Femur (tissue), 1 donor: ENCODE measurements around the gene SP140.
"Not testable (repeated sequence)": the region's sequence is repeated elsewhere in the genome, so short reads cannot be mapped to it uniquely, and the experiment has no call there.

Experiments
- DNase-seq: peaks from one replicate; pipeline ENCODE4 v3.0.0-alpha.2; 2017

The SP140 gene

DNA sequence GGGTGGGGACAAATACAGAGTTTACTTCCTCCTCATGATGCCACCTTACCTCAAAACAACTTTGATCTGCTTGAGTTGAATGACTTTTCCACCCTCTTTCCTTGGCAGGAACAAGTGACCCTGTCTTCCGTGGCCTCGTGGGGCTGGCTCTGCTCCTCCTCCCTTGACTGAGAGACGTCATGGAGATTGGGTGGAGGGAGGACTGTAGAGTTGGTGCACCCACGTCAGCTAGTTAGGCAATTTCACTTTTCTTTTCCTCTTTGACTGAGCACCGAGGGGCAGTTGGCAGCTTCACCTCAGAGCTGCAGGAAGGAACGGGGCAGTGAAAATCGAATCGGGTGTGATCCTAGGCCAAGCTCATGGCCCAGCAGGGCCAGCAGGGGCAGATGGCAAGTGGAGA lies at the start of gene SP140:
Gene SP140, plus strand, starts transcription at position 251 of the 400 bp plus-strand sequence. Its CDS starts 109 bp downstream, at position 360.
- DNase-seq, result peak; percentile 27

DNA sequence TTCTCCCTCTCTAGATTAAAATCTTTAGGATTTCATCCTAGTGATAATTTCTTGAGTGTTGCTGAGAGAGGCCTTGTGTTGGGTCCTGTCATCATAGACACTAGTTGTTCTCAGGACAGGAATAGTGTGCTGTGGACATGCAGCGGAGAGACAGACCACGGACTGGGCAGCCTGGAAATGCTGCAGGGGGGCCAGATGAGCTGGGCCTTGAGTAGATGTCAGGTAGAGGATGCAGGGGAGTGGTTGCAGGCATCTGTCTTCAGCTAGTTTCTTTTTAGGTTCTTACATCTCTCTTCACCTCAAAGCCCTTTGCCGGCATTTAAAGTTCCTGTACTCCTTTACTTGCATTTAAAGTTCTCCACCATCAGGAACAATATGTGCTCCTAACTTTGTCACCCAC lies 48.5 kb upstream of the SP140 start:
- DNase-seq, result no peak

DNA sequence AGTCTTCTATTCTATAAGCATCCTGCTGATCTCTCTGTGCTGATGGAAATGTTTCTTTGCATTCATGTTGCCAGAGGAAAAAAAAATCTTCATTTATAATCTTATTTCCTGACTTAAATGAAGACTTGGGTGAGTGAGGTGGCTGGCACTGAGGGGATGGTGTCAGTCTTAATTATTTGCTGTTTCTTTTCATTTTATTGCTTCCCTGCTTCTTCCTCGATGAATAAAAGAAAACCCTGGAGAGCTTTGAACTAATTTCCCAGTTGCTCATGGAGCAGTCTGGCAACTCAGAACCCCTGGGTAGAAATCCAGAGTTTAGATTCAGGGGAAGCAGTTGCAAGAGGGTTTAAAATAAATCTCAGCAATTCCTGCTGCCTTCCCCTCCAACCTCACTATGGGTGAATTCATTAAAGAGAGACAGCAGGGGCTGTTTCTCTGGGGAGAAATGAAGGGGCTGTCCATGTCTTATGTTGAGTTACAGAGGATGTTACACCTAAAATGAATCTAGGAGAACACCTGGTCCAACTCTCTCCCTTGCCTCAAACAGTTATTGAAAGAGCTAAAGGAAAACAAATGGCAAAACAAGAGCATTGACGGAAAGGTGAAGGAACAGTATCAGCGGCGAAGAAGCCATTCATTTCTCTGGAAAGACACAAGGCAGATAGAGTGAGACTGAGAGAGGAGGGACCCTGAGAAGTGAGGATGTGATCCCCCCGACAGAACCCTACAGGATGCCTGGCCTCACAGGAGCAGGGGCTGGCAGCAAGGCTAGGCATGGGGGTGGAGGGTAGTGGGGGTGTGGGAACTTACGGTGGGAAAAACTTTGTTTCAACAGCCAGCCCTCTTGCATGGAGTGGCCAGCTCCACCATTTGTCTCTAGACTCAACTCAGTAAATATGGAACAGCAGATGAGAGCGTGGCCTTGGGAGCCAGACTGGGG lies 46.7 kb upstream of the SP140 start:
- no peak for DNase-seq

DNA sequence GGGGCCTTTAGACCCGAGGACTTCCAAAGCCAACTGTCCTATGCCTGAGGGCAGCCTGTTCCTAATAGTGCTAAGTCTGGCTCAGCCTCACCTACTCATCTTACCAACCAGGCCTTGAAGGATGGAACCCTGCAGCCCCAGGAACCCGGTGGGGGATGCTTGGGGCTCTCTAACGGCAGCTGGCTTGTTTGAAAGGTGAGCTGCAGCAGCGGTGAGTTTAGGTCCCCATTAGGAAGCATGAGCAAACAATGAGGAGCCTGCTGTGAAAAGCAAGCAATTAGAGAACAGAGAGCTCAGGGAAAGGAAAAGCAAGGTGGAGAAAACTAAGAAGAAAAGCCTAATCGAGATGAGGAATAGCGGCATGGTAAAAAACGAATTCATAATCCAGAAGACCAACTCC lies 45.6 kb upstream of the SP140 start:
- DNase-seq, result no peak

DNA sequence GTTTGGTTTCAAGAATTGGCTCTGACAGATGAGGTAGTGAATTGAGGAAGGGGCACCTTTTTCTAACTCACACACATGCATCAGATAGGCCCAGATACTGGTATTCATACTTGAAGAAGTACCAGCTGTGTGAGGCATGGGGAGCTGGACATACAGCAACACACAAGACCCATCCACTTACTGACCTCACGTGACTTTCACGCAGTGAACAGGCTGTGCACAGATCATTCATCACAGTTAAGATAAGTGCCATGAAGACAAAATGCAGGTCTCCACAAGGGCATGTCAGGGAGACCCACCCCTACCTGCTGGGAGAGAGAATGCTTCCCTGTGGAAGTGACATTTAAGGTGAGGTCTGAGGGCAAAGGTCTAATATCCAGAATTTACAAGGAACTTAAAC lies 44.3 kb upstream of the SP140 start:
- no peak for DNase-seq

DNA sequence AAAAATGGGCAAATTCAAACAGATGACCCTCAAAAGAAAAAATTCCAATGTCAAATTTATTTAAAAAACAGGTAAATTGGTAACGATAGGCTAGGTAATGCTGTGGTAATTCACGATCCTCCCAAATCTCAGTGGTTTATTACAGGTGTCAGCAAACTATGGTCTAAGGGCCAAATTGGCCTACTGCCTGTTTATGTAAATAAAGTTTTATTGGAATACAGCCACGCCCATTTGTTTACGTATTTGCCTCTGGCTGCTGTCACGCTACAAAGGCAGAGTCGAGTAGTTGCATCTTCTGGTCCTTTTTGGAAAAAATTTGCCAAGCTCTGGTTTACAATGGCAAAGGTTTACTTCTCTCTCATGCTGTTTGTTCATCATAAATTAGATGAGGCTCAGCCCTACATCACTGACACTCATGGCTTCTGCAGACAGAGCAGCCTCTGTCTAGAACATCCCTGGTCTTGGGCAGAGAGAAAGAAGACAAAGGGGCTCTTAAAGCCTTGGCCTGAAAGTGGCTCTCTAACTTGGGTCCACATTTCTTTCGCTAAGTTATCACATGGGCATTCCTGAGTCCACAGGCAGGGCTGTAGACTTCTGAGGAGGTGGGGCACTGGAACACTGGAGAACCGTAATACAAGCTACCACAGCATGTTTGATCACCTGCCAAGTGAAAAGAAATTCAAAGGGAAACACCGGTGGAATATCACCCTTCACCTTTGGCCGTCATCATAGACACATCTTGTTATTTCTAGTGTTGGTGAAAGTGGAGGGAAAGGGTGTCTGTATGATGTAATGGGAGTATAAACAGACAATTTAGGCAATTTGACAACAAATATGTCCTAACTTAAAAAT lies 40.6 kb upstream of the SP140 start:
- DNase-seq, result no peak

DNA sequence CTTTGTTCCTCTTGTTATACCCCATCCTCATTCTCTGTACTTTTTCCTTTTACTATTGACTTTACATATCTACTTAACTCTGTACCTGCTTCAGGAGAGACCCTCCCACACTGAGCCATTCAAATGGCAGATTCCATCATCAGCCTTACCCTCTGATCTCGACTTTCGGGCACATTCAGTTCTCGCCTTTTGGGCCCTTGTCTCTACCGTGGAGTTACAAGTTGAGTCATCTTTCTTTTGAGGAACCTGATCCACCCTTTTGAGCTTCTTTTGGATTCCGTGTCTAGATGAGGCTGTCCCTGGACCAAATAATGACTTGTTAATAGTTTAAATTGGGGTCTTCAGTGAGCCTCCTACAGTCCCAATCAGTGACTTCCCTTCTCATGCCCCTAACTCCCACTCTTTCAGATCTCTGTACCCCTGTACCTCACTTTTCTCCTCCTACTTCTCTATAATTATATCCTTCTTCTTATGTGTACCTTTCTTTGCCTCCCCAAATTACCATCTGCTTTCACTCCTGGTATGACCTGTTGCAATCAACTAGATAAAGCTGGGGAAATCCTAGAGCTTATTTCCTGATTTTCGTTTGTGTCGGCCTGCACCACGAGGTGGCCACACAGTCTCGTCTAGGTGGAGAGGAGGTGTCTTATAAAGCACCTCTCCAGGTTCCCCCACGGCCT lies 23.0 kb upstream of the SP140 start:
- DNase-seq, result no peak

DNA sequence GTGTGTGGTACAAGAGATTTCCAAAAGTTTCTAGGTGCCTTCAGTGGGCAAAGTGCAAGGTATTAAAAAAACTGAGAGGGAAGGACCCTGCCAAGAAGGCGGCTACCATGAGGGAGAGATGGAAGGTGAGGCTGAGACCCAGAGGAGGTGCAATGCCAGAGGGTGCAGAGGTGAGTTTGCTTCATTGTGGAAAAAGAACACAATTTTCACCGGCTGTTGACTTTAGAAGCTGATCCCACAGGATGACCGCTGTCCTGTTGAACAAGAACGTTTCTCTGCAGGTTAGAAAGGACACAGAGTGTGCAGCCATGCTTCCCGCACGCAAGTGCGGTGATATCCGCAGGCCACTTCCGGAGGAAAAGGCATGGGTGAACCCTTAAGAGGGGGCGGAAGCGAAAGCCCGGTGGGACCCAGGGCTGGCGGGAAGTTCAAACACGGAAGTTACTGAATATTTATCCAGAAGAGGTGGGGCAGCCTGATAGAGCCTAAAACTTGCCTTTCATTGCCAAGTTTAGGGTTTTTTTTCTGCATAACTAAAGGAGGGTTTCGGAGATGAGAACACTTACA lies 22.3 kb upstream of the SP140 start:
- no peak for DNase-seq

DNA sequence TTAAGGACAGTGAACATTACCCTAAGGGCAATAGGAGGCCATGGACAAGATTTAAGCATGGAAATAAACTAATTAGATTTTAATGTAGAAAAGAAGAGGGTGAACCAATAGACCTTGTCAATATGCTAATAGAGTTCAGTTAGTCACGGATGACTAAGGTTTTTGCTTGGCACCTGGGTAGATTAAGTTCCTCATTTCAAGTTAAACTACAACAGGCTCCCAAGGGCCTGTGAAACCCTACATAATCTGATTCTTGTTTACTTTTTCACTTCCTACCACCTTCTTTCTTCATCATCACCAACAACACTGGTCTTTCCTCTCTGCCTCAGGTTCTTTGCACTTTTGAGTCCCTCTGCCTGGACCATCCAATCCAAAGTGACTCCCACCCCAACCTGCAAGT lies 20.5 kb upstream of the SP140 start:
- no peak for DNase-seq

DNA sequence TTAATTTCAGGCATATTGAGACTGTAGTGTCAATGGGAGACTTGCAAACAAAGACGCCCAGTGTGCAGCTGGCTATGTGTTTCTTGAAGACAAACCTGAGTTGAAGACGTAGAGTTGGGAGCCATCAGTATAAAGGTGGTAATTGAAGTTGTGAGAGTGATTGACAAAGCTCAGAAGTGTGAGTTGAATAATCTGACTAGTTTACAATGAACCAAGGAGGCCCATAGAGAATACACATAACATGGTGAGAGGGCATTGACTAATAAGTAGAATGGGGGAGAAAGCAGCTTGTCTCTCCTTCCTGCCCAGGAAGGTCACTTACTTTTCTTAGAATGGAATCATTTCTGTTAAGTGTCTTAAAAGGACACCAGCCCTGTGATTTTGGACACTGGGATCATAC lies 19.8 kb upstream of the SP140 start:
- no peak for DNase-seq

DNA sequence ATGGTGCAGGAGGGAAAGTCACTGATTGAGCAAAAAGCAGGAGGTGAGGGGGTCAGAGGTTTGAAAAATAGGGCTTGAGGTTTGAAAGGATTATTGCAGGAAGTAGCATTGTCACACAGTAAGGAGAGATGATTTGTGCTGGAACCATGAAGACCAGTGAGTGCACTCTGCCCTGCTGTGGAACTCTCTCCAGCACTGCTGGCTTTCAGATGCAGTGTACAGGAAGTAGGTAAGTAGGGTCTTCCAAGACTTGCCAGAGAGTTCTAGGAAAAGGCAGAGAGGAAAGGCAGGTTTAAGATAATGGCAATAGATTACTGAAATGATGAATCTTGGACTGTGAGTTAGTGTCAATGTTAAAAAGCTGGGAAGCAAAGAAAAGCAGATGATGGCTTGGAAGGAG lies 17.0 kb upstream of the SP140 start:
- no peak for DNase-seq

DNA sequence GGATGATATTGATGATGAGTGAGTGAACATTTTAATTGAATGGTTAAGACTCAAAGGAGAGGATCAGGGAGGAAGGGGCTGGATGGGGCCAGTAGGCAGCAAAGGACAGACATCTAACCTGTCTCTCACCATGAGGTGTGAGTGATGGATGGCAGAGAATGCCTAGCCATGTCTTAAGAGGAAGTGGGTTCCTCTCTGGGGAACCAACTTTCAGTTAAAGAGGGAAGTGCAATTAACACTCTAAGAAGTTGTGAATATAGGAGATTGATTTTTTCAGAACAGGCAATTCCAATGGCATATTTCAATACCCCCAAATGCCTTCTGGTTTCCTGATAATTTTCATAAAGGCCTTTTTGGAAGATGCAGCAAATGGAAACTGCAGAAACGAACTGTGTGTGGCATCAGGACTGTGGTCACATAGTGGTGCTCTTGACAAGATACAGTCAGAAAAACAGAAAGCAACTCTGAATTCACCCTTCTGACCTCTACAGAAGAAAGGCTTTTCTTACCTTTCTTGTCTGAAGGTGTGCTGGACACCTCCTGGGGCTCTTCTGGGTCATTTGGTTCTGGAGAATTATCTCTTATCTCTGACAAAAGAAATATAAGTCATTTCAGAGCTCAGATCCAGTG lies 16.0 kb upstream of the SP140 start:
- no peak for DNase-seq

DNA sequence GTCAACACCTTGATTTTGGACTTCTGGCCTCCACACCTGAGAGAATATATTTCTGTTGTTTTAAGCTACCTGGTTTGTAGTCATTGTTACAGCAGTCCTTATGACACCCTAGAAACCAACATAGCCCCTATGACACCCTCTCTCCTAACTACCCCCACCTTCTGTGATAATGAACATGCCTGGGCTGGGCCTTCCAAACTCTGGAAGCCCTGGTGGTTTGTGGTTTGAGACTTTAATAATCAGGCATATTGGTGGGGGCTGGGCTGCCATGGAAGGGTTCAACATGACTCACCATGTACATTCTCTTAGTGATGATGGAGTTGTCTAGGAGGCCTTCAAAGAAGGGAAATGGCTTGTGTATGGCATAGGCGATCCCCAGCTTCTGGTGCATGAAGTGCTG lies 9.0 kb upstream of the SP140 start:
- no peak for DNase-seq

DNA sequence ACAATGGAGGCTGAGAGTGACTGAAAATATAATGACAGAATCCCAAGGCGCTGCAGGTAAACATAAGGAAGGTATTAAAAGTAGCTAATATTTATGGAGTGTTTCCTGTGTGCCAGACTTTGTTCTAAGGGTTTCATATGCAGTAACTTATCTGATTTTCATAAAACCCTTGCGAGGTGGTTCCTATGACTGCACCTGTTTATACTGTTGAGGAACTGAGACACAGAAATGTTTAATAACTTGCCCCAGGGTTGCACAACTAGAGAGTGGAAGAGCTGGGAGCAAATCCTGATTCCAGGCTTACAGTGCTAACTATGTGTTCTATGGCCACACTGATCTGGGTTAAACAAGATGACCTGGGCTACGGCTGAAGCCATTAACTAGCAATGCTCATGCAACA lies 8.1 kb upstream of the SP140 start:
- DNase-seq, result no peak

DNA sequence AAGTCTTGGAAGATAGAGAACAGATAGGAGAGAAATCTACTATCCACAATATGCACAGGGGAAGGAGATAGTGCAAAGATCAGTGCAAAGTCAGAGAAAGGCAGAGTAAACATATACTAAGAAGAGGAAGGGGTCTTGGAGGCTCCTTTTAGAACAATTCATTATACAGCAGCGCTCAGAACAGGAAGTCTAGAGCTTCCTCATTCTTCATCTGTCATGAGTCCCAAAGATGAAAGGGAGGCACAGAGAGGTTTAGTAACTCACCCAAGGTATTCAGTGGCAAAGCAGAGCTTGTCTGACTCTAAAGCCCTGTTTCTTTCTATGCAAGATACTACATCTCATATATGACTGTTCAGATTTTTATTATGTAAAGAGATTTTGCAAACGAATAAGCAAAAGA lies 7.1 kb upstream of the SP140 start:
- DNase-seq, result no peak

DNA sequence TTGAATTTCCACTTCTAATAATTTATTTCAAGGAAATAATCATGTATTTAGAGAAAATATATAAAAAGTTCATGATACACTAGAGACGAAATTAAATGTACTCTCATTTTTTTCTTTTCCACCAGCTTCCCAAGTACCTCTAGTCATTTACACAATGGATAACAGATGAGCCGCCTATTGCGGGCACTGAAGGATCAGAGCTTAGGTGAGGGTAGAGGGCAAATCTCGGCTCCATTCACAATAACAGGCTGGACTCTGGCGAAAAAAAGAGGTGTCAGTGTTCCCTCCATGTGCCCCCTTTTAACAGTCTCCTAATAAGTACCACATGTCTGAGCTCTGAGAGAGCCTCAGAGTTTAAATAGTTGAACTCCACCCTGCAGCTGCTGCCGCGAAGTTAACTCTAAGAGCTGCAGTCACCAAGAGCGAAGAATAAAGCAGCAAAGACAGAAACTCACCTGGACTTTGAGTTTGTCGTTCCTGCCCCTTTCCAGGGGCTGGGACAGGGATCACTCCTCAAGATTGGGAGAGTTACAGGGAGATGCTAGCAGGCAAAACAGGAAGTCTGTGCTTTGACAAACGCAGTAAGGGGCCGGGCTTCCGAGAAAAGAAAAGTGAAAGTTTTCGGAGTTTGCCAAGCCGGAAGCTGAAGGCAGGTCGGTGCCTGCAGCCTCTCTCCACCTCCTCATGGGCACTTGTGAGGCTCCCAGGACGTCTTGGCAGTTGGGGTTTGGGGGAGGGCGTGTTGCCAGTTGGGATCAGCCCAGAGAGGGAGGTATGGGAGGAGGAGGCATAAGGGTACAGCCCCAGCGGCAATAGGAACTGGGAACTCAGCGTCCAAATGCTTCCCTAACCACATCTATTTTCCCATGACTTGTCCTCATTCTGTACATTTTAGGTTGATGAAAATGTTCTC lies 5.9 kb upstream of the SP140 start, which contains the start of gene SP110:
Gene SP110, minus strand, starts transcription at position 566 of the 913 bp plus-strand sequence. CDS start 3,057 bp downstream, outside the sequence.
- DNase-seq, result peak; percentile 92

DNA sequence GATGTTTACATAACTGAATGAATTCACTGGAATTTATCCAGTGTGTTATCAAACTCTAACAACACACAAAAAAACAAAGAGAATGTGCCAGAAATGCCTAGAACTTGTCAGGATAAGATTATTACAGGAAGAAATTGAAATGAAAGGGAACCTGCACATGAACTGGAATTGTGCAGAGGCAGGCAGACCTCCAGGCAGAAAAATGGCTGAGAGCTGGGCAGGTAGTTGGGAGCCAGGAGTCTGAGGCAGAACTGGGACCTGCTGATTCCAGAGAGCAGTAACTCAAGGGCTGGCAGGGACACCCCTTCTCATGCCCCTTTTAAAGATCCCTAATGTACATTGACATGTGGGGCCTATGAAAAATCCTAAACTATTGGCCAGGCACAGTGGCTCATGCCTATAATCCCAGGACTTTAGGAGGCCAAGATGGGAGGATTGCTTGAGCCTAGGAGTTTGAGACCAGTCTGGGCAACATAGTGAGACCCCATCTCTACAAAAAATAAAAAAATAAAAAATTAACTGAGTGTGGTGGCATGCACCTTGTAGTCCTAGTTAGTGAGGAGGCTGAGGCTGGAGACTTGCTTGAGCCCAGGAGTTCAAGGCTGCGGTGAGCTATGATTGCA lies 5.1 kb upstream of the SP140 start:
- no peak for DNase-seq

DNA sequence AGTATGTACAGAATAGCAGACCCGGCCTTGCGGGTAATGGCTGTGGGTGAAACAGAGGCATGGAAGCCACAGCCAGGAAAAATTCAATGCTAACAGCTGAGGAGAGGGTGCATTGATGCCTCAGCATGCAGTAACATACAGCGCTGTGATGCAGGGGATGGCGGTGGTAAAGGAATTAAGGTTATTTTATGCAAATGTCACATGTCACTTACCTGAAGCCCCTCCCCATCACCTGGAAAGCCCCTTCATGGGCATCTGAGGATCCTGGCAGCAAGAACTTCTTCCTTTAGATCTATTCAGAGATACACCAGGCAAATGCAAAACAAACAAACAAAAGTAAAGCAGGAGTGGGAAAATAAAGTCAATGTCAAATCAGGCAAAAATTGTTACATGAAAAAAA lies 4.0 kb upstream of the SP140 start:
- DNase-seq, result no peak

DNA sequence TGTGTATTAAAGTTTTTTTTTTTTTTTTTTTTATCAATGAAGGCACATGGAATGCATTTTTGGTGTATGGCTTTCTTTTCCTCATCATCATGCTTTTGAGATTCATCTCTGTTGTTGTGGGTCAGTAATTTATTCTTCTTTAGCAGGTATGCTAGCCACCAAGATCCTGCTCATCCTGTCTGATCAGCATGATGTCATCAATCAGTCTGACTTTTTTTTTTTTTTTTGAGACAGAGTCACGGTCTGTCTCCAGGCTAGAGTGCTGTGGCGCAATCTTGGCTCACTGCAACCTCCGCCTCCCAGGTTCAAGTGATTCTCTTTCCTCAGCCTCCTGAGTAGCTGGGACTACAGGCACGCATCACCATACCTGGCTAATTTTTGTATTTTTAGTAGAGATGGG lies 2.7 kb upstream of the SP140 start:
- DNase-seq, result not testable (repeated sequence)

DNA sequence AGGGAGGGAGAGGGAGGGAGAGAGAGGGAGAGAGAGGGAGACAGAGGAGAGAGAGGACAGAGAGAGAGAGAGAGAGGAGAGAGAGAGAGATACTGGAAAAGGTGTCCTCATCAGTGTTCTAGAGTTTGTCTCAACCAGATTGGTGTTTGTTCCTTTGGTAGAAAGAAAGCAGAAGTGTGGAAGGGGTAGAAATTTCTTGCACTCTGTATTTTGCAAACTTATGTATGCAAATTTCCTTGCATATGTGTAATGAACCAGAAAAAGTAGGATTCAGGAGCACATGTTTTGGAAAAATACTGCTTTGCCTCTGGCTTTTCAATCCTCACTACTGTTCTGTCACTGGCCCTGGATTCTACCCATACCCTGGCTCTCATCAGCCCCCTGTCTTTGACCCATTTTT lies 1.1 kb upstream of the SP140 start:
- no peak for DNase-seq

DNA sequence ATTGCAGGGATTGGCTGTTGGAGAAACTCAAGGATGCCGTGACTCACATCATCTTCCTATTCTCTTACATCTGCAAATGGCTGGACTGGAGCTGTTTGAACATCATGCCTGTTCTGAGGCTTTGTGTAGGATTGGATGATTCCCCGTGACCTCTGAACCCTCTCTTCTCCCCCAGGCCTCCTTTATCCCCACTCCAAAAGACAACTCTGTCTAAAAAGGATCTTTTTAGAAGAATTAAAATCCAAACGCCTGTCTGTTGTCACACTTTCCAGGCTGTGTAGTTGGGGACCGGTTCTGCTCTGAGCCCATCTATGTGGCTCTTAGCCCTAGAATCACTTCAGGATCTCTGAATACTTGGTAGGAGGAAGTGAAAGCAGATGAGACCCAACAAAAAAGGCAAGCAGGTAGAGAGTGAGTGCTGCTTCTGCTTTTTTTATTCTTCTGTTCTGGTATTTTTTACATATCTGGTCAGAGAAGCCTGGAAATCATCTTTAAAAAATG lies 565 bp downstream of the SP140 start:
- no peak for DNase-seq
